ENCODE data around the gene MCUR1. TPM values are rescaled to one million over a fixed set of nuclear protein-coding genes. Genes with fewer than 3 reads are reported as not detected.

MCUR1 gene
- total RNA-seq, 1 experiment from 2014 or later = 17.9 TPM

- H3K4me1 ChIP-seq (ENCODE audit: low read length) = peaks cover 9% of the 10 kb centered on the region
- no peaks in the 10 kb centered on the region for H3K79me2 ChIP-seq (ENCODE audit: low read length)
- H3K9ac ChIP-seq (ENCODE audit: low read length) = no peak overlapping the region
- DNase-seq = no peak
- H3K4me2 ChIP-seq (ENCODE audit: low read depth, low read length, poor library complexity, severe bottlenecking) = no peak overlapping the region
- H4K20me1 ChIP-seq (ENCODE audit: insufficient read depth, low read depth, low read length) = no peaks in the 10 kb centered on the region
- H3K36me3 ChIP-seq (ENCODE audit: insufficient read depth, low read length) = no peaks in the 10 kb centered on the region
- H3K9me2 ChIP-seq (replicated peaks; ENCODE audit: insufficient read depth, low read length) = no peaks in the 10 kb centered on the region
- H2AFZ ChIP-seq (ENCODE audit: low read length) = no peak overlapping the region
- no peaks in the 10 kb centered on the region for H3K9me3 ChIP-seq (ENCODE audit: low read length)
- H3K27ac ChIP-seq (ENCODE audit: low read length) = no peak overlapping the region
- H3K27me3 ChIP-seq (ENCODE audit: low read length) = no peaks in the 10 kb centered on the region
- H3K4me3 ChIP-seq (ENCODE audit: low read length) = no peak overlapping the region
Measured at GRCh38 chr6:13760307-13761304, 53.8 kb downstream of the MCUR1 start.

GRCh38 chr6:13759025-13759424 is 55.3 kb downstream of the MCUR1 start:
- H3K4me3 ChIP-seq (ENCODE audit: low read length) = no peak overlapping the region
- H3K79me2 ChIP-seq (ENCODE audit: low read length) = no peaks in the 10 kb centered on the region
- no peak for DNase-seq
- no peak overlapping the region for H3K9ac ChIP-seq (ENCODE audit: low read length)
- no peaks in the 10 kb centered on the region for H3K27me3 ChIP-seq (ENCODE audit: low read length)
- no peaks in the 10 kb centered on the region for H3K36me3 ChIP-seq (ENCODE audit: insufficient read depth, low read length)
- H3K27ac ChIP-seq (ENCODE audit: low read length) = no peak overlapping the region
- no peak overlapping the region for H2AFZ ChIP-seq (ENCODE audit: low read length)
- no peaks in the 10 kb centered on the region for H3K9me2 ChIP-seq (replicated peaks; ENCODE audit: insufficient read depth, low read length)
- H4K20me1 ChIP-seq (ENCODE audit: insufficient read depth, low read depth, low read length) = no peaks in the 10 kb centered on the region
- no peaks in the 10 kb centered on the region for H3K9me3 ChIP-seq (ENCODE audit: low read length)
- no peak overlapping the region for H3K4me2 ChIP-seq (ENCODE audit: low read depth, low read length, poor library complexity, severe bottlenecking)
- peaks cover 9% of the 10 kb centered on the region for H3K4me1 ChIP-seq (ENCODE audit: low read length)

- no peak for DNase-seq
- no peaks in the 10 kb centered on the region for H3K79me2 ChIP-seq (ENCODE audit: low read length)
- H4K20me1 ChIP-seq (ENCODE audit: insufficient read depth, low read depth, low read length) = no peaks in the 10 kb centered on the region
- no peak overlapping the region for H3K27ac ChIP-seq (ENCODE audit: low read length)
- H3K4me2 ChIP-seq (ENCODE audit: low read depth, low read length, poor library complexity, severe bottlenecking) = no peak overlapping the region
- no peak overlapping the region for H3K4me3 ChIP-seq (ENCODE audit: low read length)
- no peak overlapping the region for H3K9ac ChIP-seq (ENCODE audit: low read length)
- no peaks in the 10 kb centered on the region for H3K9me2 ChIP-seq (replicated peaks; ENCODE audit: insufficient read depth, low read length)
- no peaks in the 10 kb centered on the region for H3K4me1 ChIP-seq (ENCODE audit: low read length)
- no peak overlapping the region for H2AFZ ChIP-seq (ENCODE audit: low read length)
- no peaks in the 10 kb centered on the region for H3K27me3 ChIP-seq (ENCODE audit: low read length)
- no peaks in the 10 kb centered on the region for H3K36me3 ChIP-seq (ENCODE audit: insufficient read depth, low read length)
- H3K9me3 ChIP-seq (ENCODE audit: low read length) = no peaks in the 10 kb centered on the region
Measured at GRCh38 chr6:13754644-13755043, 59.7 kb downstream of the MCUR1 start.

GRCh38 chr6:13743736-13744127 is 70.6 kb downstream of the MCUR1 start:
- no peak overlapping the region for H3K4me2 ChIP-seq (ENCODE audit: low read depth, low read length, poor library complexity, severe bottlenecking)
- no peak overlapping the region for H3K9ac ChIP-seq (ENCODE audit: low read length)
- no peaks in the 10 kb centered on the region for H3K4me1 ChIP-seq (ENCODE audit: low read length)
- H3K9me2 ChIP-seq (replicated peaks; ENCODE audit: insufficient read depth, low read length) = no peaks in the 10 kb centered on the region
- H3K4me3 ChIP-seq (ENCODE audit: low read length) = no peak overlapping the region
- H3K27me3 ChIP-seq (ENCODE audit: low read length) = no peaks in the 10 kb centered on the region
- H4K20me1 ChIP-seq (ENCODE audit: insufficient read depth, low read depth, low read length) = no peaks in the 10 kb centered on the region
- H3K27ac ChIP-seq (ENCODE audit: low read length) = no peak overlapping the region
- H3K36me3 ChIP-seq (ENCODE audit: insufficient read depth, low read length) = no peaks in the 10 kb centered on the region
- no peak overlapping the region for H2AFZ ChIP-seq (ENCODE audit: low read length)
- no peaks in the 10 kb centered on the region for H3K9me3 ChIP-seq (ENCODE audit: low read length)
- H3K79me2 ChIP-seq (ENCODE audit: low read length) = no peaks in the 10 kb centered on the region
- no peak for DNase-seq

GRCh38 chr6:13742961-13743735 is 71.2 kb downstream of the MCUR1 start:
- H3K27ac ChIP-seq (ENCODE audit: low read length) = no peak overlapping the region
- no peak overlapping the region for H3K4me3 ChIP-seq (ENCODE audit: low read length)
- no peaks in the 10 kb centered on the region for H3K79me2 ChIP-seq (ENCODE audit: low read length)
- H2AFZ ChIP-seq (ENCODE audit: low read length) = no peak overlapping the region
- no peak overlapping the region for H3K4me2 ChIP-seq (ENCODE audit: low read depth, low read length, poor library complexity, severe bottlenecking)
- H3K9me2 ChIP-seq (replicated peaks; ENCODE audit: insufficient read depth, low read length) = no peaks in the 10 kb centered on the region
- no peaks in the 10 kb centered on the region for H3K27me3 ChIP-seq (ENCODE audit: low read length)
- H3K36me3 ChIP-seq (ENCODE audit: insufficient read depth, low read length) = no peaks in the 10 kb centered on the region
- H3K4me1 ChIP-seq (ENCODE audit: low read length) = no peaks in the 10 kb centered on the region
- H3K9ac ChIP-seq (ENCODE audit: low read length) = no peak overlapping the region
- H4K20me1 ChIP-seq (ENCODE audit: insufficient read depth, low read depth, low read length) = no peaks in the 10 kb centered on the region
- no peaks in the 10 kb centered on the region for H3K9me3 ChIP-seq (ENCODE audit: low read length)
- DNase-seq = no peak

- H3K4me1 ChIP-seq (ENCODE audit: low read length) = no peaks in the 10 kb centered on the region
- no peak overlapping the region for H3K9ac ChIP-seq (ENCODE audit: low read length)
- no peaks in the 10 kb centered on the region for H3K9me3 ChIP-seq (ENCODE audit: low read length)
- no peaks in the 10 kb centered on the region for H3K27me3 ChIP-seq (ENCODE audit: low read length)
- H3K27ac ChIP-seq (ENCODE audit: low read length) = no peak overlapping the region
- no peaks in the 10 kb centered on the region for H3K9me2 ChIP-seq (replicated peaks; ENCODE audit: insufficient read depth, low read length)
- no peak overlapping the region for H3K4me3 ChIP-seq (ENCODE audit: low read length)
- H2AFZ ChIP-seq (ENCODE audit: low read length) = no peak overlapping the region
- H3K36me3 ChIP-seq (ENCODE audit: insufficient read depth, low read length) = no peaks in the 10 kb centered on the region
- H3K4me2 ChIP-seq (ENCODE audit: low read depth, low read length, poor library complexity, severe bottlenecking) = no peak overlapping the region
- H3K79me2 ChIP-seq (ENCODE audit: low read length) = no peaks in the 10 kb centered on the region
- no peak for DNase-seq
- H4K20me1 ChIP-seq (ENCODE audit: insufficient read depth, low read depth, low read length) = no peaks in the 10 kb centered on the region
Measured at GRCh38 chr6:13741365-13741764, 73.0 kb downstream of the MCUR1 start.

Other genes starting within 250 kb of the MCUR1 start
- 15.2 and 16.1 TPM in 2 replicates for gene SIRT5, start 240.0 kb downstream of the MCUR1 start, total RNA-seq (2014; rRNA removed; shearing (Covaris generic); ENCODE audit: low replicate concordance)
- 96.0 and 110 TPM in 2 replicates for gene NOL7, start 199.2 kb downstream of the MCUR1 start, total RNA-seq (2014; rRNA removed; shearing (Covaris generic); ENCODE audit: low replicate concordance)
- gene RANBP9, start 102.7 kb downstream of the MCUR1 start, total RNA-seq (2014; rRNA removed; shearing (Covaris generic); ENCODE audit: low replicate concordance) = 14.9 and 17.5 TPM in 2 replicates
- gene RNF182, start 110.4 kb upstream of the MCUR1 start, total RNA-seq (2014; rRNA removed; shearing (Covaris generic); ENCODE audit: low replicate concordance) = not detected in 2 replicates